ENCODE measurements around the gene SLC30A4. TPM values are rescaled to one million over a fixed set of nuclear protein-coding genes. Genes with fewer than 3 reads are reported as not detected.
A peak's percentile ranks its signal among the peaks of the same experiment; 100 is the strongest.

SLC30A4 gene
- 1.9 and 2.8 TPM in 2 replicates for polyA plus RNA-seq (2012; rRNA removed)
- polyA plus RNA-seq (2012; cell fraction: cytosol; rRNA removed): 2.9 and 3.2 TPM in 2 replicates
- polyA plus RNA-seq (2012; cell fraction: nucleus; rRNA removed): 1.4 and 2.3 TPM in 2 replicates

DNA sequence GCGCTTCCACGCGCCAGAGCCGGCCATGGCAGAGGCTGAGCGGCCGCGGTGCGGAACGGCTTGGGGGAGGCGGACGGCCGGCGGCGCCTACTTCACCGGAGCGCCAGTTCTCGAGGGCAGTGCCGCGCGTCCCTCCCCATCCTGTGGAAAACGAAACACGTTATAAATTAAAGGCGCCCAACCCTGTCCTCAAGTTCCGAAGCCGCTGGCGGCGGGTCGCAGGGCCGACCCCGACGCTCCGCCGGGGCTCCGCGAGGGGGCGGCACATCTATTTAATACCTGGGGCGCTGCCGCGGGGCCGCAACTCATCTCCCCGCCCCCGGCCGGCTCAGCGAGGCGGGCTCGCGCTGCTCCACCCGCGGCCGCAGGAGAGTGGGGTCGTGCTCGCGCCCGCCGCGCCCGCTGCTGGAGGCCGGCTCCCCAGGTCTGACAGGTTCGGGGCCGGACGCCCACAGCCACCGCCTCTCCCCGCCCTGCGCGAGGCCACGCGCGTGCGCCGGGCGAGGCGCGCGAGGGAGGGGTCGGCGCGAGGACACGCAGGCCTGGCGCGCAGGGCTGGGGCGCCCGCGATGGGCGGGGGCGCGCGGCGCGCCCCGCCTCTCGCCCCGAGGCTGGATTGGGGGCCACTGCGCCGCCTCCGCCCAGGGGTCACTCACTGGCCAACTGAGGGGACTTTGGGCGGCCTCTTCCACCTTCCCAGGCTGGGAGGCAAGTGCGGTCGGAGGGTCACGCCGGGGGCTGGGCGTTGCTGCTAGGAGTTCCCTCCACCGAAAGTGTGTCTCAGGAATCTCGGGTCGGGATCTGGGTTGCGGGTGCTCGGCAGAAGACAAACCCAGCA is at the start of gene SLC30A4:
Gene SLC30A4, minus strand, starts transcription at position 428 of the 838 bp plus-strand sequence. Its CDS starts 401 bp downstream, at position 27.
- WGBS (ENCODE audit: low lambda C conversion rate): 2% methylated on average over 29 of the region's 106 CpGs
- Histone ChIP-seq H3K36me3 (replicated peaks in 1 of 2; ENCODE audit: control insufficient read depth in 1 of 2, insufficient read depth in 2 of 2, low read length in 1 of 2) (no peaks in the 10 kb centered on the region), H3K79me2 (ENCODE audit: insufficient read depth) (peaks cover 3% of the 10 kb centered on the region; the same call in 1 of the 2 replicates), H3K4me2 (peak within 1 kb of the TSS; percentile 76), H3K4me3 (ENCODE audit: low read depth in 2 of 2, low read length in 1 of 2) (peak within 1 kb of the TSS; percentile 64 to 76), H4K20me1 (ENCODE audit: insufficient read depth) (no peaks in the 10 kb centered on the region), H2AFZ (ENCODE audit: low read depth) (peak within 1 kb of the TSS; percentile 77), H3F3A (replicated peaks; ENCODE audit: insufficient read depth) (peaks cover 2% of the 10 kb centered on the region), H3K4me1 (ENCODE audit: control insufficient read depth in 1 of 2, insufficient read depth in 2 of 2, low read depth in 1 of 2, low read length in 1 of 2) (peaks cover 3 to 6% of the 10 kb centered on the region in 2 experiments; a peak in 3 of 4 replicates), H3K27ac (ENCODE audit: low read depth in 2 of 2, low read length in 1 of 2) (peak within 1 kb of the TSS; percentile 0 to 71; a peak in 3 of 4 replicates), H3K27me3 (ENCODE audit: insufficient read depth) (no peaks in the 10 kb centered on the region), H3K9me3 (no peaks in the 10 kb centered on the region), H3K9ac (peak within 1 kb of the TSS; percentile 64), H3K9me2 (no peaks in the 10 kb centered on the region)
- POLR2A ChIA-PET: interaction anchor here (1.1 kb wide), 1 partner anchor 9 kb away, joined by 3 read pairs; no protein-coding TSS in a partner anchor
- peak; percentile 94 for DNase-seq
- CTCF ChIA-PET: interaction anchor here (0.9 to 1.4 kb wide), 4 partner anchors 52 to 89 kb away, joined by 3 to 4 read pairs (median 4); no protein-coding TSS in a partner anchor
- TF ChIP-seq ZBTB33 (IDR thresholded peaks at IDR 0.05; ENCODE audit: borderline replicate concordance, low read depth): no peak
- peak; percentile 58 for TF ChIP-seq MXI1 (IDR thresholded peaks at IDR 0.05; ENCODE audit: low read depth, low read length)
- peak; percentile 28 for TF ChIP-seq SMC3 (IDR thresholded peaks at IDR 0.05; ENCODE audit: low read depth, low read length)
- peak; percentile 57 for TF ChIP-seq CTCF (IDR thresholded peaks at IDR 0.05)
- TF ChIP-seq RAD21 (IDR thresholded peaks at IDR 0.05; ENCODE audit: low read length): 0 out of 2 replicates have a peak, but pooled peaks have one; percentile 19
- TF ChIP-seq NFIC (IDR thresholded peaks at IDR 0.05; ENCODE audit: borderline replicate concordance): no peak
- TF ChIP-seq YY1 (IDR thresholded peaks at IDR 0.05; ENCODE audit: low read depth): peak; percentile 53; the same call in 1 of the 2 replicates
- no peak for TF ChIP-seq JUND (IDR thresholded peaks at IDR 0.05)
- peak; percentile 64; the same call in 1 of the 2 replicates for TF ChIP-seq MAX (IDR thresholded peaks at IDR 0.05; ENCODE audit: low read depth)
- no peak for TF ChIP-seq RCOR1 (IDR thresholded peaks at IDR 0.05; ENCODE audit: low read length)
- TF ChIP-seq GATA2 (CRISPR knock-in tag; IDR thresholded peaks at IDR 0.05): no peak
- peak; percentile 82 for TF ChIP-seq NRF1 (IDR thresholded peaks at IDR 0.05; ENCODE audit: low read depth, low read length)
- no peak for TF ChIP-seq EP300 (IDR thresholded peaks at IDR 0.05; ENCODE audit: borderline replicate concordance in 1 of 2, low read depth in 1 of 2, low read length in 1 of 2)
- TF ChIP-seq MEF2A (IDR thresholded peaks at IDR 0.05; ENCODE audit: borderline replicate concordance, low read depth): no peak
